ENCODE measurements around the gene LONRF2.

- TF ChIP-seq POLR2A (IDR thresholded peaks at IDR 0.05) (no peak), CTCF (IDR thresholded peaks at IDR 0.05) (no peak)
These were observed 89.2 kb downstream of the LONRF2 start for GRCh38 chr2:100233061-100233460.

Data from thyroid gland (tissue), 4 donors.